ENCODE results near the gene ALAS2. TPM values are rescaled to one million over a fixed set of nuclear protein-coding genes. Genes with fewer than 3 reads are reported as not detected.
"Not testable (repeated sequence)": the region's sequence is repeated elsewhere in the genome, so short reads cannot be mapped to it uniquely, and the experiment has no call there.

The ALAS2 gene
- 4.6 TPM for total RNA-seq

GRCh38 chrX:55030271-55031205 lies at the start of gene ALAS2:
ALAS2 (minus strand) TSS chrX:55030977; CDS start chrX:55026000, 4,977 bp downstream.
- no peak for DNase-seq (ENCODE audit: low read depth in 2 of 3, low spot score in 2 of 3)

- no peak for DNase-seq (ENCODE audit: low read depth in 2 of 3, low spot score in 2 of 3)
Measured at GRCh38 chrX:55074851-55075467, 44.2 kb upstream of the ALAS2 start, which contains the start of gene PAGE2B. PAGE2B (plus strand) TSS chrX:55075030; CDS start chrX:55076042, 1,012 bp downstream.

- DNase-seq (ENCODE audit: low read depth in 2 of 3, low spot score in 2 of 3), result no peak
Measured at GRCh38 chrX:55072286-55072685, 41.5 kb upstream of the ALAS2 start.

- not testable (repeated sequence) for DNase-seq (ENCODE audit: low read depth in 2 of 3, low spot score in 2 of 3)
Measured at GRCh38 chrX:55067180-55067579, 36.4 kb upstream of the ALAS2 start.

GRCh38 chrX:55057675-55058249 lies 27.0 kb upstream of the ALAS2 start:
- DNase-seq (ENCODE audit: low read depth in 2 of 3, low spot score in 2 of 3), result peak; percentile 9 to 47 (median 10)

- DNase-seq (ENCODE audit: low read depth in 2 of 3, low spot score in 2 of 3), result peak; percentile 13 to 54 (median 16)
Measured at GRCh38 chrX:55056820-55057674, 26.3 kb upstream of the ALAS2 start.

GRCh38 chrX:55050599-55050998 lies 19.8 kb upstream of the ALAS2 start:
- not testable (repeated sequence) for DNase-seq (ENCODE audit: low read depth in 2 of 3, low spot score in 2 of 3)

- DNase-seq (ENCODE audit: low read depth in 2 of 3, low spot score in 2 of 3), result no peak
Measured at GRCh38 chrX:55041514-55041913, 10.7 kb upstream of the ALAS2 start.

- DNase-seq (ENCODE audit: low read depth in 2 of 3, low spot score in 2 of 3), result no peak
Measured at GRCh38 chrX:55039471-55039870, 8.7 kb upstream of the ALAS2 start.

- no peak for DNase-seq (ENCODE audit: low read depth in 2 of 3, low spot score in 2 of 3)
Measured at GRCh38 chrX:55033429-55033828, 2.7 kb upstream of the ALAS2 start.

GRCh38 chrX:55029291-55029690 lies 1.5 kb downstream of the ALAS2 start:
- DNase-seq (ENCODE audit: low read depth in 2 of 3, low spot score in 2 of 3), result no peak

- DNase-seq (ENCODE audit: low read depth in 2 of 3, low spot score in 2 of 3), result no peak
Measured at GRCh38 chrX:55028611-55029010, 2.2 kb downstream of the ALAS2 start.

GRCh38 chrX:55028040-55028439 lies 2.7 kb downstream of the ALAS2 start:
- DNase-seq (ENCODE audit: low read depth in 2 of 3, low spot score in 2 of 3), result no peak

- DNase-seq (ENCODE audit: low read depth in 2 of 3, low spot score in 2 of 3), result no peak
Measured at GRCh38 chrX:55026840-55027239, 3.9 kb downstream of the ALAS2 start.

- no peak for DNase-seq (ENCODE audit: low read depth in 2 of 3, low spot score in 2 of 3)
Measured at GRCh38 chrX:55026143-55026542, 4.6 kb downstream of the ALAS2 start.

GRCh38 chrX:55014897-55015299 lies 15.9 kb downstream of the ALAS2 start:
- DNase-seq (ENCODE audit: low read depth in 2 of 3, low spot score in 2 of 3), result no peak

GRCh38 chrX:55011294-55011693 lies 19.5 kb downstream of the ALAS2 start:
- DNase-seq (ENCODE audit: low read depth in 2 of 3, low spot score in 2 of 3), result peak in 1 of 3 donors; percentile 22

- peak in 1 of 3 donors; percentile 21 for DNase-seq (ENCODE audit: low read depth in 2 of 3, low spot score in 2 of 3)
Measured at GRCh38 chrX:55008571-55009358, 22.0 kb downstream of the ALAS2 start.

GRCh38 chrX:55007656-55008055 lies 23.1 kb downstream of the ALAS2 start:
- no peak for DNase-seq (ENCODE audit: low read depth in 2 of 3, low spot score in 2 of 3)
